Endothelial cell of umbilical vein (primary cell): Measurements from ENCODE around the gene TUBGCP3.

Source experiments
- CTCF ChIP-seq, 2 donors: IDR thresholded peaks; 1 replicate in 1 of 2; 2 replicates in 1 of 2; pipeline ENCODE4 v1.5.1; 2011; ENCODE audit warnings: low read length in 2 of 2, mild to moderate bottlenecking in 2 of 2, moderate library complexity in 2 of 2, control low read depth in 1 of 2, inconsistent platforms in 1 of 2, low read depth in 1 of 2; ENCODE audit not compliant: insufficient read depth in 1 of 2; ENCODE audit errors: extremely low read depth in 1 of 2
- POLR2A ChIP-seq: IDR thresholded peaks from 2 replicates; pipeline ENCODE4 v1.6.1; 2012; ENCODE audit warnings: low read depth, mild to moderate bottlenecking, control low read depth, low read length
- POLR2AphosphoS5 ChIP-seq: IDR thresholded peaks from 2 replicates; pipeline ENCODE4 v1.6.1; 2012; ENCODE audit warnings: low read depth, mild to moderate bottlenecking, control low read depth, low read length, moderate library complexity; ENCODE audit not compliant: insufficient read depth

- TF ChIP-seq POLR2AphosphoS5 (no peak), POLR2A (no peak), CTCF (IDR thresholded peaks at IDR 0.05; ENCODE audit: extremely low read depth in 1 of 2, insufficient read depth in 1 of 2, low read depth in 1 of 2, low read length in 2 of 2) (no peak)
Observed at GRCh38 chr13:112623051-112623711, 35.2 kb upstream of the TUBGCP3 start.
